Measurements from ENCODE around the gene ZNF823.

DNA sequence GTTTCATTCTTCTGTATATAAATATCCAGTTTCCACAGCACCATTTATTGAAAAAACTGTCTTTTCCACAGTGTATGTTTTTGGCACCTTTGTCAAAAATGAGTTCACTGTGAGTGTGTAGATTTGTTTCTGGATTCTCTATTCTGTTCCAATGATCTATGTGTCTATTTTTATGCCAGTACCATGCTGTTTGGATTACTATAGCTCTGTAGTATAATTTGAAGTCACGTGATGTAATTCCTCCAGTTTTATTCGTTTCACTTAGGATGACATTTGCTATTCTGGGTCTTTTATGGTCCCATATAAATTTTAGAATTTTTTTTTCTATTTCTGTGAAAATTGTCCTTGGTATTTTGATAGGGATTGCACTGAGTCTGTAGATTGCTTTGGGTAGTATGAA, 11.0 kb upstream of the ZNF823 start:
- TF ChIP-seq POLR2A (IDR thresholded peaks at IDR 0.05; ENCODE audit: insufficient read depth in 1 of 2, low read depth in 2 of 2, low read length in 2 of 2) (no peak), ZNF124 (CRISPR knock-in tag; IDR thresholded peaks at IDR 0.05) (no peak), ZNF556 (CRISPR knock-in tag; IDR thresholded peaks at IDR 0.05; ENCODE audit: borderline replicate concordance) (no peak), KDM5A (IDR thresholded peaks at IDR 0.05; ENCODE audit: borderline replicate concordance, low read length) (no peak), NFATC3 (CRISPR knock-in tag; IDR thresholded peaks at IDR 0.05) (no peak), SMAD1 (CRISPR knock-in tag; IDR thresholded peaks at IDR 0.05; ENCODE audit: borderline replicate concordance, low read depth) (no peak), REST (IDR thresholded peaks at IDR 0.05; ENCODE audit: borderline replicate concordance in 1 of 2, low read depth in 1 of 2, low read length in 2 of 2) (no peak), GABPA (IDR thresholded peaks at IDR 0.05; ENCODE audit: low read depth, low read length) (no peak), GABPA (CRISPR knock-in tag; IDR thresholded peaks at IDR 0.05; ENCODE audit: low read depth) (no peak), CENPX (CRISPR knock-in tag; IDR thresholded peaks at IDR 0.05) (no peak), IRF2 (CRISPR knock-in tag; IDR thresholded peaks at IDR 0.05) (no peak), SETDB1 (CRISPR knock-in tag; IDR thresholded peaks at IDR 0.05; ENCODE audit: borderline replicate concordance) (no peak), NR1H2 (CRISPR knock-in tag; IDR thresholded peaks at IDR 0.05; ENCODE audit: borderline replicate concordance, low read depth) (no peak), ZFP36 (IDR thresholded peaks at IDR 0.05; ENCODE audit: borderline replicate concordance, low read depth, low read length, partially characterized antibody) (no peak), EZH2 (conservative IDR thresholded peaks at IDR 0.05; ENCODE audit: low read depth, low read length) (no peak)
